Muscle of leg (tissue), 11 donors: ENCODE data around the gene NDUFAF2. TPM values are rescaled to one million over a fixed set of nuclear protein-coding genes. Genes with fewer than 3 reads are reported as not detected.
"Not testable (repeated sequence)": the region's sequence is repeated elsewhere in the genome, so short reads cannot be mapped to it uniquely, and the experiment has no call there.

Experiments
- DNase-seq: peaks from one replicate; pipeline ENCODE4 v3.0.0; 2013
- H3K27ac ChIP-seq: one replicate; pipeline ENCODE4 v1.5.1; 2013; ENCODE audit warnings: mild to moderate bottlenecking, low read length, control low read depth
- H3K27me3 ChIP-seq: one replicate; pipeline ENCODE4 v1.6.1; 2013; ENCODE audit warnings: low read length; ENCODE audit not compliant: control insufficient read depth, insufficient read depth
- H3K36me3 ChIP-seq: one replicate; pipeline ENCODE4 v1.6.1; 2013; ENCODE audit warnings: low read length; ENCODE audit not compliant: control insufficient read depth, insufficient read depth
- H3K4me1 ChIP-seq: one replicate; pipeline ENCODE4 v1.6.1; 2013; ENCODE audit warnings: low read length; ENCODE audit not compliant: control insufficient read depth, insufficient read depth
- H3K4me3 ChIP-seq: one replicate; pipeline ENCODE4 v1.5.1; 2013; ENCODE audit warnings: low read length, control low read depth
- H3K9me3 ChIP-seq: replicated peaks from 2 replicates; pipeline ENCODE4 v1.6.1; 2013; ENCODE audit warnings: low read depth, low read length; ENCODE audit not compliant: control insufficient read depth
- WGBS: methylation state at CpG from one replicate; pipeline ENCODE4 v1.1.5; 2013; ENCODE audit warnings: missing lambda C conversion rate; ENCODE audit not compliant: insufficient coverage; 5-methylcytosine and 5-hydroxymethylcytosine counted together
- polyA plus RNA-seq, 8 donors: library from polyadenylated mRNA; unstranded; fragments of 120-200 nt; gene quantifications; one replicate each; pipeline versions ENCODE4 v1.2.1 to v1.2.3, GENCODE V29; 2013; ENCODE audit warnings: inconsistent platforms in 1 of 8, low replicate concordance in 1 of 8; ENCODE audit not compliant: insufficient read length in 8 of 8, insufficient read depth in 1 of 8
- total RNA-seq: library from RNA; stranded (reverse); fragments of 120-200 nt; gene quantifications from one replicate; pipeline ENCODE4 v1.2.4, GENCODE V29; 2013

Gene NDUFAF2
- total and polyA plus RNA-seq, 9 donors: 21.4 to 34.4 (median 30.6) TPM

- peaks cover 6% of the 10 kb centered on the region for H3K9me3 ChIP-seq
- H3K27me3 ChIP-seq: no peaks in the 10 kb centered on the region
- no peak overlapping the region for H3K4me3 ChIP-seq
- H3K27ac ChIP-seq: no peak overlapping the region
- no peaks in the 10 kb centered on the region for H3K4me1 ChIP-seq
- no peak for DNase-seq
- H3K36me3 ChIP-seq: no peaks in the 10 kb centered on the region
These were observed 124.1 kb downstream of the NDUFAF2 start for GRCh38 chr5:61069150-61069549.

- H3K36me3 ChIP-seq: no peaks in the 10 kb centered on the region
- no peak overlapping the region for H3K4me3 ChIP-seq
- H3K27me3 ChIP-seq: no peaks in the 10 kb centered on the region
- H3K27ac ChIP-seq: no peak overlapping the region
- H3K9me3 ChIP-seq: no peaks in the 10 kb centered on the region
- DNase-seq: no peak
- no peaks in the 10 kb centered on the region for H3K4me1 ChIP-seq
These were observed 126.5 kb downstream of the NDUFAF2 start for GRCh38 chr5:61071526-61071925.

GRCh38 chr5:61076626-61077025, 131.6 kb downstream of the NDUFAF2 start:
- no peaks in the 10 kb centered on the region for H3K4me1 ChIP-seq
- H3K4me3 ChIP-seq: no peak overlapping the region
- 75% methylated on average over 1 of the region's 1 CpG for WGBS

GRCh38 chr5:61081741-61082140, 136.7 kb downstream of the NDUFAF2 start:
- Histone ChIP-seq H3K9me3 (no peaks in the 10 kb centered on the region), H3K4me1 (no peaks in the 10 kb centered on the region), H3K27me3 (no peaks in the 10 kb centered on the region), H3K36me3 (no peaks in the 10 kb centered on the region), H3K4me3 (no peak overlapping the region), H3K27ac (no peak overlapping the region)
- no CpG with 5 or more reads among the region's 2 CpGs for WGBS
- peak; percentile 65 for DNase-seq

More at GRCh38 chr5:61076626-61077025, 131.6 kb downstream of the NDUFAF2 start:
- Histone ChIP-seq H3K36me3 (no peaks in the 10 kb centered on the region), H3K27ac (no peak overlapping the region), H3K27me3 (no peaks in the 10 kb centered on the region), H3K9me3 (no peaks in the 10 kb centered on the region)
- DNase-seq: no peak

GRCh38 chr5:61082516-61083280, 137.7 kb downstream of the NDUFAF2 start:
- H3K9me3 ChIP-seq: no peaks in the 10 kb centered on the region
- no peaks in the 10 kb centered on the region for H3K36me3 ChIP-seq
- no CpG with 5 or more reads among the region's 3 CpGs for WGBS
- H3K27ac ChIP-seq: no peak overlapping the region
- DNase-seq: no peak
- no peaks in the 10 kb centered on the region for H3K27me3 ChIP-seq
- no peak overlapping the region for H3K4me3 ChIP-seq
- no peaks in the 10 kb centered on the region for H3K4me1 ChIP-seq

GRCh38 chr5:61084658-61085057, 139.7 kb downstream of the NDUFAF2 start:
- Histone ChIP-seq H3K9me3 (no peaks in the 10 kb centered on the region), H3K27me3 (no peaks in the 10 kb centered on the region), H3K36me3 (no peaks in the 10 kb centered on the region), H3K4me1 (no peaks in the 10 kb centered on the region), H3K27ac (no peak overlapping the region), H3K4me3 (no peak overlapping the region)
- no peak for DNase-seq
- no CpG with 5 or more reads among the region's 1 CpG for WGBS

GRCh38 chr5:61085885-61086284, 140.9 kb downstream of the NDUFAF2 start:
- Histone ChIP-seq H3K36me3 (no peaks in the 10 kb centered on the region), H3K27ac (no peak overlapping the region), H3K4me3 (no peak overlapping the region), H3K4me1 (no peaks in the 10 kb centered on the region), H3K9me3 (no peaks in the 10 kb centered on the region), H3K27me3 (no peaks in the 10 kb centered on the region)
- no peak for DNase-seq
- WGBS: no CpG with 5 or more reads among the region's 1 CpG

GRCh38 chr5:61087921-61088320, 142.9 kb downstream of the NDUFAF2 start:
- Histone ChIP-seq H3K4me3 (no peak overlapping the region), H3K36me3 (no peaks in the 10 kb centered on the region), H3K27me3 (no peaks in the 10 kb centered on the region), H3K9me3 (no peaks in the 10 kb centered on the region), H3K27ac (no peak overlapping the region), H3K4me1 (no peaks in the 10 kb centered on the region)
- WGBS: no CpG with 5 or more reads among the region's 2 CpGs
- no peak for DNase-seq

- H3K27me3 ChIP-seq: no peaks in the 10 kb centered on the region
- H3K36me3 ChIP-seq: no peaks in the 10 kb centered on the region
- no peaks in the 10 kb centered on the region for H3K9me3 ChIP-seq
- no peak overlapping the region for H3K4me3 ChIP-seq
- no peaks in the 10 kb centered on the region for H3K4me1 ChIP-seq
- H3K27ac ChIP-seq: no peak overlapping the region
- no CpG with 5 or more reads among the region's 2 CpGs for WGBS
- DNase-seq: no peak
These were observed 144.3 kb downstream of the NDUFAF2 start for GRCh38 chr5:61089351-61089750.

- not testable (repeated sequence) for H3K36me3 ChIP-seq, H3K9me3 ChIP-seq, H3K4me3 ChIP-seq, H3K27me3 ChIP-seq, H3K27ac ChIP-seq, H3K4me1 ChIP-seq, DNase-seq
- 100% methylated on average over 2 of the region's 5 CpGs for WGBS
These were observed 148.2 kb downstream of the NDUFAF2 start for GRCh38 chr5:61093046-61093771.
